AG04449 (cell line): Measurements from ENCODE around the gene MAN1C1.

Source experiments
- CTCF ChIA-PET: fragments of 350-600 bp; formaldehyde crosslinking; extraction: SDS; loops from one replicate; lab custom pipeline; 2021; ENCODE audit warnings: antibody characterized with exemption; lab: Yijun Ruan, JAX
- POLR2A ChIA-PET: fragments of 400-600, 350-600 bp; formaldehyde crosslinking; extraction: SDS; loops from one replicate; lab custom pipeline; 2020; ENCODE audit warnings: antibody characterized with exemption, inconsistent platforms; lab: Yijun Ruan, JAX
- DNase-seq: peaks from one replicate; pipeline ENCODE4 v3.0.0-alpha.2; 2010; ENCODE audit warnings: low read depth, low spot score
- H3K4me3 ChIP-seq: 2 replicates; pipeline ENCODE4 v1.5.1; 2011; ENCODE audit warnings: low read depth, mild to moderate bottlenecking, control low read depth, low read length
- CTCF ChIP-seq: IDR thresholded peaks from one replicate; pipeline ENCODE4 v1.5.1; 2011; ENCODE audit warnings: mild to moderate bottlenecking, moderate library complexity, low read length, control low read depth, inconsistent platforms; ENCODE audit not compliant: insufficient read depth; ENCODE audit errors: missing control alignments

MAN1C1 gene

GRCh38 chr1:25713961-25714360, 97.4 kb downstream of the MAN1C1 start:
- POLR2A ChIA-PET: no interaction called here
- H3K4me3 ChIP-seq: no peak overlapping the region
- no peak for TF ChIP-seq CTCF
- DNase-seq: no peak
- CTCF ChIA-PET: interaction anchor here (1.4 kb wide), 1 partner anchor 12 kb away, joined by 5 read pairs; no protein-coding TSS in a partner anchor

- DNase-seq: no peak
- H3K4me3 ChIP-seq: no peak overlapping the region
- no peak for TF ChIP-seq CTCF
- CTCF ChIA-PET: interaction anchor here (0.8 to 1.4 kb wide), 2 partner anchors 12 to 13 kb away, joined by 3 to 5 read pairs; no protein-coding TSS in a partner anchor
- POLR2A ChIA-PET: no interaction called here
Observed at GRCh38 chr1:25714372-25714931, 97.9 kb downstream of the MAN1C1 start.

DNA sequence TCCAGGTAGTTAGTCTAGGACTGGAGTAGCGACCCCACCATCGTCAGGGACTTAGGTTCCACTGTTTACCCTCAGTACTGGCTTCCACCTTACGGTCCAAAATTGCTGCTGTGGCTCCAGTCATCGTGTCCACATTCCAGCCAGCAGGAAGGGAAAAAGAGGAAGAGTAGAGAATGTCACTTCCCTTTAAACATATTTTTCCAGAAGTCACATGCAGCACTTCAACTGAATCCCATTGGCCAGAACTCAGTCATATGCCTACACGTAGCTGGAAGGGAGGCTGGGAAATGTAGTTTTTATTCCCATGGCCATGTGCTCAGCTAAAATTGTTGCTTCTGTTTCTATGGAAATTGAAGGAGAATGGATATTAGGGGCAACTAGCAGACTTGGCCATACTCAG, 99.3 kb downstream of the MAN1C1 start:
- TF ChIP-seq CTCF: no peak
- H3K4me3 ChIP-seq: no peak overlapping the region
- DNase-seq: no peak
- POLR2A ChIA-PET: no interaction called here
- CTCF ChIA-PET: interaction anchor here (1.1 kb wide), 1 partner anchor 8 kb away, joined by 5 read pairs; no protein-coding TSS in a partner anchor

DNA sequence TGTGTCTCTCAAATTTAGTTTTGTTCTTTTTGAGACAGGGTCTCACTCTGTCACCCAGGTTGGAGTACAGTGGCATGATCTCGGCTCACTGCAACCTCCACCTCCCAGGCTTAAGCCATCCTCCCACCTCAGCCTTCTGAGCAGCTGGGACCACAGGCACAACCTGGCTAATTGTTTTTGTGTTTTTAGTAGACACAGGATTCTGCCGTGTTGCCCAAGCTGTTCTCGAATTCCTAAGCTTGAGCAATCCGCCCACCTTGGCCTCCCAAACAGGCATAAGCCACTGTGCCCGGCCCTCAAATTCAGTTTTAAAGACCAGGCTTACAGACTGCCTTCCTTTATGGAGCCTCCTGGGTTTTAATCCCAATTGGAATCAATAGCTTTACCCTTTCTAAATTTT, 99.7 kb downstream of the MAN1C1 start:
- no peak for TF ChIP-seq CTCF
- POLR2A ChIA-PET: no interaction called here
- CTCF ChIA-PET: interaction anchor here (1.1 kb wide), 1 partner anchor 9 kb away, joined by 5 read pairs; no protein-coding TSS in a partner anchor
- no peak for DNase-seq
- no peak overlapping the region for H3K4me3 ChIP-seq

- no peak overlapping the region for H3K4me3 ChIP-seq
- DNase-seq: no peak
- POLR2A ChIA-PET: no interaction called here
- TF ChIP-seq CTCF: no peak
- CTCF ChIA-PET: no interaction called here
Observed at GRCh38 chr1:25718732-25719131, 102.1 kb downstream of the MAN1C1 start.

DNA sequence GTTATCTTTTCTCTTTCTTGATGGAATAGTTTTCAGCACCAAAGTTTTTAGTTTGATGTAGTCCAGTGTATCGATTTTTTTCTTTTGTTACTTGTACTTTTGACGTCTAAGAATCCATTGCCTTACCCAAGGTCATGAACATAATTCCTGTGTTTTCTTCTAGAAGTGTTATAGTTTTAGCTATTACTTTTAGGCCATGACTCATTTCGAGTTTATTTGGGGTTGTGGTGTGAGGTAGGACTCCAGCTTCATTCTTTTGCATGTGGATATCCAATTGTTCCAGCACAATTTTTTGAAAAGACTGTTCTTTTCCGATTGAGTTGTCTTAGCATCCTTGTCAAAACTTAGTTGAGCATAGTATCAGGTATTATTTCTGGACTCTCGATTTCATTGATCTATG, 104.0 kb downstream of the MAN1C1 start:
- TF ChIP-seq CTCF: no peak
- CTCF ChIA-PET: interaction anchor here (1.0 kb wide), 1 partner anchor 13 kb away, joined by 3 read pairs; no protein-coding TSS in a partner anchor
- POLR2A ChIA-PET: no interaction called here
- DNase-seq: no peak
- no peak overlapping the region for H3K4me3 ChIP-seq
